IMR-90 (cell line): ENCODE measurements around the gene RPS13. TPM values are rescaled to one million over a fixed set of nuclear protein-coding genes. Genes with fewer than 3 reads are reported as not detected.
A peak's percentile ranks its signal among the peaks of the same experiment; 100 is the strongest.

Experiments
- ATAC-seq: fragments of 200-7000 bp; cut with Tn5 transposase; 2 replicates; pipeline ENCODE4 v1.9.1; 2020; ENCODE audit warnings: low read depth, mild to moderate bottlenecking, moderate library complexity
- BruUV-seq: library from RNA; stranded (reverse); fragments of 400-500 nt; replicated peaks from 2 replicates; lab custom pipeline; 2021; lab: Mats Ljungman, UMichigan
- CTCF ChIA-PET: fragments of 300-600 bp; formaldehyde crosslinking; extraction: SDS; loops from one replicate; lab custom pipeline; 2021; ENCODE audit warnings: antibody characterized with exemption; lab: Yijun Ruan, JAX
- POLR2A ChIA-PET: fragments of 300-600 bp; sonication (Branson Sonifier 250); formaldehyde crosslinking; loops from one replicate; lab custom pipeline; 2022; ENCODE audit warnings: antibody characterized with exemption; ENCODE audit not compliant: unreplicated experiment; lab: Charles Lee
- DNase-seq: peaks from one replicate; pipeline ENCODE4 v3.0.0; 2013
- H2AFZ ChIP-seq: replicated peaks from 2 replicates; pipeline ENCODE3; 2013; ENCODE audit warnings: low read length, mild to moderate bottlenecking; ENCODE audit not compliant: poor library complexity
- H2AK5ac ChIP-seq: 2 replicates; pipeline ENCODE4 v1.6.1; 2013; ENCODE audit warnings: low read depth, low read length, inconsistent platforms
- H2AK9ac ChIP-seq: replicated peaks from 2 replicates; pipeline ENCODE3; 2013; ENCODE audit warnings: mild to moderate bottlenecking, low read depth, low read length, moderate library complexity; ENCODE audit not compliant: poor library complexity
- H2BK120ac ChIP-seq: 2 replicates; pipeline ENCODE4 v1.6.1; 2013; ENCODE audit warnings: low read depth, low read length, inconsistent platforms
- H2BK15ac ChIP-seq: 3 replicates; pipeline ENCODE4 v1.6.1; 2013; ENCODE audit warnings: low read depth, low read length, inconsistent platforms
- H2BK20ac ChIP-seq: 2 replicates; pipeline ENCODE4 v1.6.1; 2013; ENCODE audit warnings: low read depth, mild to moderate bottlenecking, inconsistent platforms, low read length, moderate library complexity
- H2BK5ac ChIP-seq: 2 replicates; pipeline ENCODE4 v1.6.1; 2013; ENCODE audit warnings: mild to moderate bottlenecking, low read depth, low read length, inconsistent platforms; ENCODE audit not compliant: poor library complexity, severe bottlenecking
- H3K14ac ChIP-seq: replicated peaks from 2 replicates; pipeline ENCODE4 v1.6.1; 2013; ENCODE audit warnings: low read depth, low read length, inconsistent platforms
- H3K18ac ChIP-seq: 2 replicates; pipeline ENCODE4 v1.6.1; 2013; ENCODE audit warnings: low read depth, low read length, control low read depth
- H3K23ac ChIP-seq: 2 replicates; pipeline ENCODE4 v1.6.1; 2013; ENCODE audit warnings: low read depth, low read length, inconsistent platforms
- H3K27ac ChIP-seq: 2 replicates; pipeline ENCODE4 v1.5.1; 2013; ENCODE audit warnings: mild to moderate bottlenecking, control low read depth, low read length; ENCODE audit not compliant: insufficient read depth
- H3K27me3 ChIP-seq: 2 replicates; pipeline ENCODE4 v1.6.1; 2013; ENCODE audit warnings: low read length; ENCODE audit not compliant: control insufficient read depth, insufficient read depth
- H3K36me3 ChIP-seq: 2 replicates; pipeline ENCODE4 v1.6.1; 2013; ENCODE audit warnings: low read length, mixed read lengths; ENCODE audit not compliant: control insufficient read depth, insufficient read depth
- H3K4ac ChIP-seq: 2 replicates; pipeline ENCODE4 v1.6.1; 2013; ENCODE audit warnings: low read depth, low read length, inconsistent platforms
- H3K4me1 ChIP-seq: 2 replicates; pipeline ENCODE4 v1.6.1; 2013; ENCODE audit warnings: low read length, mixed read lengths; ENCODE audit not compliant: control insufficient read depth, insufficient read depth
- H3K4me2 ChIP-seq: 2 replicates; pipeline ENCODE4 v1.6.1; 2013; ENCODE audit warnings: low read depth, mild to moderate bottlenecking, control low read depth, low read length, moderate library complexity
- H3K4me3 ChIP-seq: 2 replicates; pipeline ENCODE4 v1.5.1; 2013; ENCODE audit warnings: low read depth, mild to moderate bottlenecking, control low read depth, low read length, moderate library complexity; ENCODE audit not compliant: insufficient read depth
- H3K56ac ChIP-seq: 2 replicates; pipeline ENCODE4 v1.6.1; 2013; ENCODE audit warnings: low read length, inconsistent platforms; ENCODE audit not compliant: insufficient read depth; ENCODE audit errors: extremely low read depth
- H3K79me1 ChIP-seq, 2 experiments: 2 replicates each; pipeline ENCODE4 v1.6.1; 2013; ENCODE audit warnings: low read length in 2 of 2, inconsistent platforms in 1 of 2, low read depth in 1 of 2
- H3K9ac ChIP-seq: 2 replicates; pipeline ENCODE4 v1.6.1; 2013; ENCODE audit warnings: low read depth, low read length, control low read depth
- H3K9me1 ChIP-seq: 2 replicates; pipeline ENCODE4 v1.6.1; 2013; ENCODE audit warnings: low read length, inconsistent platforms; ENCODE audit not compliant: insufficient read depth
- H3K9me3 ChIP-seq: 2 replicates; pipeline ENCODE4 v1.6.1; 2013; ENCODE audit warnings: low read length; ENCODE audit not compliant: control insufficient read depth, insufficient read depth
- H4K20me1 ChIP-seq: 2 replicates; pipeline ENCODE4 v1.6.1; 2013; ENCODE audit warnings: low read length, inconsistent platforms; ENCODE audit not compliant: insufficient read depth
- H4K5ac ChIP-seq: 2 replicates; pipeline ENCODE4 v1.6.1; 2013; ENCODE audit warnings: mild to moderate bottlenecking, low read depth, low read length, control low read depth
- H4K8ac ChIP-seq, 2 experiments: 2 replicates each; pipeline ENCODE4 v1.6.1; 2013; ENCODE audit warnings: low read depth in 2 of 2, low read length in 2 of 2, control low read depth in 1 of 2, inconsistent platforms in 1 of 2
- H4K91ac ChIP-seq: 2 replicates; pipeline ENCODE4 v1.6.1; 2013; ENCODE audit warnings: low read depth, low read length, inconsistent platforms; ENCODE audit not compliant: insufficient read depth
- BHLHE40 ChIP-seq: fragments of 150-350 bp; IDR thresholded peaks from 2 replicates; pipeline ENCODE4 v1.6.1; 2016; ENCODE audit warnings: mild to moderate bottlenecking, low read depth, low read length
- CEBPB ChIP-seq: IDR thresholded peaks from 2 replicates; pipeline ENCODE4 v1.6.1; 2012; ENCODE audit warnings: low read depth, low read length, improper control_type of control experiment
- CHD1 ChIP-seq: IDR thresholded peaks from 2 replicates; pipeline ENCODE4 v1.6.1; 2012; ENCODE audit warnings: low read depth, low read length, improper control_type of control experiment
- FOS ChIP-seq: fragments of 150-350 bp; IDR thresholded peaks from 2 replicates; pipeline ENCODE4 v1.6.1; 2016; ENCODE audit warnings: low read depth, low read length
- MAFK ChIP-seq: IDR thresholded peaks from 2 replicates; pipeline ENCODE4 v1.6.1; 2012; ENCODE audit warnings: low read depth, low read length, improper control_type of control experiment
- MAZ ChIP-seq: IDR thresholded peaks from 2 replicates; pipeline ENCODE4 v1.6.1; 2012; ENCODE audit warnings: low read depth, mild to moderate bottlenecking, low read length, improper control_type of control experiment, moderate library complexity, borderline replicate concordance
- MXI1 ChIP-seq: IDR thresholded peaks from 2 replicates; pipeline ENCODE4 v1.6.1; 2012; ENCODE audit warnings: low read depth, mild to moderate bottlenecking, low read length, moderate library complexity, borderline replicate concordance
- NFE2L2 ChIP-seq: fragments of 150-350 bp; IDR thresholded peaks from 2 replicates; pipeline ENCODE4 v1.6.1; 2016; ENCODE audit warnings: low read depth, mild to moderate bottlenecking, low read length
- POLR2A ChIP-seq: IDR thresholded peaks from 2 replicates; pipeline ENCODE4 v1.6.1; 2012; ENCODE audit warnings: mild to moderate bottlenecking, low read depth, low read length
- RAD21 ChIP-seq: IDR thresholded peaks from 2 replicates; pipeline ENCODE4 v1.6.1; 2012; ENCODE audit warnings: low read length, improper control_type of control experiment
- RCOR1 ChIP-seq: IDR thresholded peaks from 2 replicates; pipeline ENCODE4 v1.6.1; 2012; ENCODE audit warnings: mild to moderate bottlenecking, low read length, improper control_type of control experiment; ENCODE audit not compliant: insufficient replicate concordance
- RFX5 ChIP-seq: IDR thresholded peaks from 2 replicates; pipeline ENCODE4 v1.8.0; 2012; ENCODE audit warnings: low read depth, mild to moderate bottlenecking, low read length, moderate library complexity
- SMC3 ChIP-seq: fragments of 150-350 bp; IDR thresholded peaks from 2 replicates; pipeline ENCODE4 v1.6.1; 2016; ENCODE audit warnings: low read depth, mild to moderate bottlenecking, antibody characterized with exemption, low read length, moderate library complexity
- WGBS, 2 experiments: methylation state at CpG; one replicate each; pipeline versions ENCODE4 v1.1.5 to v1.1.7; 2013; ENCODE audit warnings: missing lambda C conversion rate in 2 of 2; ENCODE audit not compliant: insufficient read length in 1 of 2; ENCODE audit errors: extremely low coverage in 2 of 2; 5-methylcytosine and 5-hydroxymethylcytosine counted together
- dilution Hi-C: fragments of 300-500 bp; cut with HindIII; formaldehyde crosslinking; loops from one replicate; pipeline ENCODE4 v1.14.3; 2018; ENCODE audit warnings: low sequenced_read_pairs; ENCODE audit not compliant: unreplicated experiment
- in situ Hi-C: fragments of 300-500 bp; cut with MboI; formaldehyde crosslinking; loops from 3 replicates; pipeline ENCODE4 v1.14.3; 2019; ENCODE audit warnings: low sequenced_read_pairs, inconsistent platforms, mixed read lengths
- intact Hi-C: fragments of 100-400 bp; cut with micrococcal nuclease; formaldehyde crosslinking; loops from 2 replicates; pipeline ENCODE4 v1.10.0; 2022
- polyA plus RNA-seq, 3 experiments: library from polyadenylated mRNA; depleted of rRNA; stranded (reverse); fragments of >200 nt; gene quantifications; 2 replicates each; pipeline ENCODE4 v1.2.3, GENCODE V29; 2012; ENCODE audit warnings: low replicate concordance in 1 of 3
- total RNA-seq: library from RNA; depleted of rRNA; stranded (reverse); fragments of >200 nt; gene quantifications from 2 replicates; pipeline ENCODE4 v1.2.3, GENCODE V29; 2012
- TF ChIP-seq, protein P1 (sequence below): fragments of 150-350 bp; IDR thresholded peaks from 2 replicates; pipeline ENCODE4 v1.6.1; 2016; ENCODE audit warnings: low read depth, mild to moderate bottlenecking, low read length, moderate library complexity, borderline replicate concordance
- TF ChIP-seq, protein P2 (sequence below): fragments of 150-350 bp; IDR thresholded peaks from 2 replicates; pipeline ENCODE4 v1.6.1; 2017; ENCODE audit warnings: mild to moderate bottlenecking, antibody characterized with exemption, low read length, low read depth

RPS13 gene
- total and polyA plus RNA-seq, 2 of the 4 experiments (the other 2 are of a cell fraction), result 548 to 701 TPM

DNA sequence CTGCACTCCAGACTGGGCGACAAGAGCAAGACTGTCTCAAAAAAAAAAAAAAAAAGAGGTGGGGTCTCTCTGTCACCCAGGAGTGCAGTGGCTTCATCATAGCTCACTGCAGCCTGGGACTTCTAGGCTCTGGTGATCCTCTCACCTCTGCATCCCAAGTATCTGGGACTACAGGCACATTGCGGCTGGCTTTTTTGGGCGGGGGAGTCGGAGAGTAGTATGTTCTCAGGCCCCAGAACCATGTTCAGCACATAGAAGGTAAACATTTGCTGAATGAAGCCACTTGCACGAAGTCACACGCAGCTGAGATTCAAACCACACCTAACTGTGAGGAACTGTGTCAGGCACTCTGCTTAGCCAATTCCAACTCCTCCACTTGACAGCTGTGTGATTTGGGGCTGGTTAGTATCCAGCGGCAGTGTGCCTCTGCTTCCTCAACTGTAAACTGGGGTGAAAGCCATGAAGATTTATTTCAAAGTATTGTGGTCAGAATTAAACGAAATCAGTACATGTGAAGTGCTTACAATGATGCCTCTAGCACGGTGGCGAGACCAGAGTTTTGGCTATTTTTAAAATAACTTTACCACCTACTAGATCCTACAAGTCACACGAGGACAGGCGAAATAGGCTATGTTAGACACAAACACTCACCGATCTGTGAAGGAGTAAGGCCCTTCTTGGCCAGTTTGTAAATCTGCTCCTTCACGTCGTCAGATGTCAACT is 789 bp downstream of the RPS13 start:
- Histone ChIP-seq H3K27ac (peak overlapping the region; percentile 83), H4K8ac (peak overlapping the region; percentile 70 to 94), H3K9me1 (0 out of 2 replicates have a peak, but pooled peaks cover 3% of the 10 kb centered on the region), H2BK120ac (no peak overlapping the region), H4K20me1 (peaks cover 9% of the 10 kb centered on the region; the same call in 1 of the 2 replicates), H3K9ac (peak overlapping the region; percentile 89), H2BK20ac (no peak overlapping the region), H3K4me3 (peak overlapping the region; percentile 72), H2BK15ac (no peak overlapping the region), H3K56ac (peak overlapping the region; percentile 75), H3K4me2 (peak overlapping the region; percentile 91), H2BK5ac (peak overlapping the region; percentile 80), H3K4me1 (peaks cover 4% of the 10 kb centered on the region; the same call in 1 of the 2 replicates), H3K14ac (peak overlapping the region; percentile 75), H3K18ac (peak overlapping the region; percentile 5; the same call in 1 of the 2 replicates), H3K79me1 (peaks cover 12 to 29% of the 10 kb centered on the region in 2 experiments), H2AFZ (peak overlapping the region; percentile 97), H3K36me3 (peaks cover 11% of the 10 kb centered on the region), H4K91ac (peak overlapping the region; percentile 57), H2AK9ac (peak overlapping the region; percentile 95), H3K23ac (peak overlapping the region; percentile 70), H3K9me3 (no peaks in the 10 kb centered on the region), H4K5ac (peak overlapping the region; percentile 30), H3K27me3 (no peaks in the 10 kb centered on the region), H2AK5ac (peak overlapping the region; percentile 81), H3K4ac (peak overlapping the region; percentile 78)
- POLR2A ChIA-PET, result no interaction called here
- in situ Hi-C loops, result no loop called here
- TF ChIP-seq RAD21 (no peak), MAZ (no peak), POLR2A (no peak; the same call in 1 of the 2 replicates), RFX5 (no peak), SMC3 (no peak), RCOR1 (no peak), NFE2L2 (no peak), MAFK (no peak), MXI1 (no peak), CHD1 (no peak), BHLHE40 (no peak), CEBPB (no peak), FOS (no peak)
- TF ChIP-seq, protein P1, sequence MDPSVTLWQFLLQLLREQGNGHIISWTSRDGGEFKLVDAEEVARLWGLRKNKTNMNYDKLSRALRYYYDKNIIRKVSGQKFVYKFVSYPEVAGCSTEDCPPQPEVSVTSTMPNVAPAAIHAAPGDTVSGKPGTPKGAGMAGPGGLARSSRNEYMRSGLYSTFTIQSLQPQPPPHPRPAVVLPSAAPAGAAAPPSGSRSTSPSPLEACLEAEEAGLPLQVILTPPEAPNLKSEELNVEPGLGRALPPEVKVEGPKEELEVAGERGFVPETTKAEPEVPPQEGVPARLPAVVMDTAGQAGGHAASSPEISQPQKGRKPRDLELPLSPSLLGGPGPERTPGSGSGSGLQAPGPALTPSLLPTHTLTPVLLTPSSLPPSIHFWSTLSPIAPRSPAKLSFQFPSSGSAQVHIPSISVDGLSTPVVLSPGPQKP, result no peak
- TF ChIP-seq, protein P2, sequence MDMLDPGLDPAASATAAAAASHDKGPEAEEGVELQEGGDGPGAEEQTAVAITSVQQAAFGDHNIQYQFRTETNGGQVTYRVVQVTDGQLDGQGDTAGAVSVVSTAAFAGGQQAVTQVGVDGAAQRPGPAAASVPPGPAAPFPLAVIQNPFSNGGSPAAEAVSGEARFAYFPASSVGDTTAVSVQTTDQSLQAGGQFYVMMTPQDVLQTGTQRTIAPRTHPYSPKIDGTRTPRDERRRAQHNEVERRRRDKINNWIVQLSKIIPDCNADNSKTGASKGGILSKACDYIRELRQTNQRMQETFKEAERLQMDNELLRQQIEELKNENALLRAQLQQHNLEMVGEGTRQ, result no peak
- intact Hi-C loops, result no loop called here
- peak; percentile 2 for DNase-seq
- dilution Hi-C loops, result no loop called here
- BruUV-seq, result no TSS peak
- 45% methylated on average over 5 of the region's 15 CpGs; no CpG with 5 or more reads in 1 of the 2 experiments for WGBS, 2 experiments
- CTCF ChIA-PET, result no interaction called here
- ATAC-seq, result no peak
